NOMO-1 treated with DMSO at 0.1 percent for 48 hours (cell line): ENCODE data around the gene CTNNA1.
A peak's percentile ranks its signal among the peaks of the same experiment; 100 is the strongest.
"Not testable (repeated sequence)": the region's sequence is repeated elsewhere in the genome, so short reads cannot be mapped to it uniquely, and the experiment has no call there.

Experiments used
- DNase-seq: peaks from one replicate; lab custom pipeline; 2025; ENCODE audit not compliant: unreplicated experiment; lab: John Stamatoyannopoulos, UW

Gene CTNNA1

DNA sequence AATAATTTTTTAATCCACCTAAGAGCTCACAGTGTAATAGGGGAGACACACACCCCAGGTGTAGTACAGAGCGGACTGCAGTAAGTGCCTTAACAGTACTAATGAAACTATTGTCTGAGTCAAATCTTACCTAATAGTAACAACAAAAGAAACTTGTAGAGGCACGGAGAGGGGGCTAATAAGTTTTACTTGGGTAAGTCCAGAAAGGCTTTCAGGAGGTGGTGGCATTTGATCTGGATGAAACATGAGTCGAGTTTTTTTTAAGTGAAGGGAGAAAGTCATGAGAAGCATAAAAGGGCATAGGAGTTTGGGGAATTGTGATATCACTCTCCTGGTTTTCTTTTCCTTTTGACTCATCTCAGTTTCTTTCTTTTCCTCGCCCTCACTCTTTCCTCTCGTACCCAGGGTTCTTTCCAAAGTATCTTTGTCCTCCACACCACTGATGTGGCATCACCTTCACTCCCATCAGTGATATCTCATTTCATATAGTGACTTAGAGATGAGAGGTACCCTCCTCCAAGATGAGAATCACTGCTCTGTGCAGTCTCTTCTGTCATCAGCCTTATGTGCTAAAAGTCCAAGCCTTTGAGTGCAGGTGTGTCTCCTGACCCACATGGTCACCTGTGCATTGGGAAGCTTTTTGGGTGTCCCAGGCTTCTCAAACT is 2.0 kb downstream of the CTNNA1 start:
- no peak for DNase-seq

- no peak for DNase-seq
Observed at GRCh38 chr5:138757061-138757776, 4.0 kb downstream of the CTNNA1 start.

DNA sequence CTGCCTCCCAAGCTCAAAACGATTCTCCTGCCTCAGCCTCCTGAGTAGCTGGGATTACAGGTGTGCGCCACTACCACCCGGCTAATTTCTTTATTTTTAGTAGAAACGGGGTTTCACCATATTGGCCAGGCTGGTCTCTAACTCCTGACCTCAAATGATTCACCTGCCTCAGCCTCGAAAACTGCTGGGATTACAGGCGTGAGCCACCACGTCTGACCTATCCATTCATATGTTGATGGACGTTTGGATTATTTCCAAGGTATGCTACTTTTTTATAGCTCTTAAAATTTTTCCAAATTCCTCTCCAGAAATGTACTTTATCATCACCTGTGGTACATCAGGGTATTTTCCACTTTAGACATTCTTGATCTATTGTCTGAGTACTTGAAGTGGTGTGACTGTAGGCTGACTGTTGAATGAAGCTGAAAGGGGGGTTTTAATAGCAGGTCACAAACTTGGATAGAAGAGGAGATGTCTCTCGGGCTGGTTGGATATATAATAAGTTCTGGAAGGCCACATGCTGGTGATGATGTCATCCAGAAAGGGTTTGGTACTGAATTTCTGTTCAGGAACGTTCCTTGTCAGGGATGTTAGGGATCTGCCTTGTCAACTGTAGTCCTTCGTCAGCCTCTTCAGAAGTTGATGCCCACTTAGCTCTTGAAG is 7.4 kb downstream of the CTNNA1 start:
- DNase-seq: no peak

- not testable (repeated sequence) for DNase-seq
Observed at GRCh38 chr5:138761115-138761514, 7.9 kb downstream of the CTNNA1 start.

- DNase-seq: not testable (repeated sequence)
Observed at GRCh38 chr5:138761670-138762069, 8.4 kb downstream of the CTNNA1 start.

GRCh38 chr5:138762110-138762509 is 8.9 kb downstream of the CTNNA1 start:
- no peak for DNase-seq

- DNase-seq: no peak
Observed at GRCh38 chr5:138763037-138763778, 10.0 kb downstream of the CTNNA1 start.

- DNase-seq: no peak
Observed at GRCh38 chr5:138770291-138770690, 17.1 kb downstream of the CTNNA1 start.

GRCh38 chr5:138770977-138771376 is 17.8 kb downstream of the CTNNA1 start:
- DNase-seq: no peak

- DNase-seq: no peak
Observed at GRCh38 chr5:138772986-138773594, 19.9 kb downstream of the CTNNA1 start.

DNA sequence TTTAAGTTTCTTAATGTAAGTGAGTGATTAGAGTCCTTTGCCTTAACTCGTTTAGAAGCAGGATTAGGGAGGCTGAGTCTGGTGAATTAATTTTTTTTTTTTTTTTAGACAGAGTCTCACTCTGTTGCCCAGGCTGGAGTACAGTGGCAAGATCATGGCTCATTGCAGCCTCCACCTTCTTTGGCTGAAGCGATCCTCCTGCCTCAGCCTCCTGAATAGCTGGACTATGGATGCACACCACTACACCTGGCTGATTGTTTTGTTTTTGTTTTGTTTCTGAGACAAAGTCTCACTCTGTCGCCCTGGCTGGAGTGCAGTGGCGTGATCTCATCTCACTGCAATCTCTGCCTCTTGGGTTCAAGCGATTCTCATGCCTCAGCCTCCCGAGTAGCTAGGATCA is 20.4 kb downstream of the CTNNA1 start:
- not testable (repeated sequence) for DNase-seq

GRCh38 chr5:138775034-138775433 is 21.8 kb downstream of the CTNNA1 start:
- DNase-seq: no peak

- DNase-seq: no peak
Observed at GRCh38 chr5:138778234-138778633, 25.0 kb downstream of the CTNNA1 start.

DNA sequence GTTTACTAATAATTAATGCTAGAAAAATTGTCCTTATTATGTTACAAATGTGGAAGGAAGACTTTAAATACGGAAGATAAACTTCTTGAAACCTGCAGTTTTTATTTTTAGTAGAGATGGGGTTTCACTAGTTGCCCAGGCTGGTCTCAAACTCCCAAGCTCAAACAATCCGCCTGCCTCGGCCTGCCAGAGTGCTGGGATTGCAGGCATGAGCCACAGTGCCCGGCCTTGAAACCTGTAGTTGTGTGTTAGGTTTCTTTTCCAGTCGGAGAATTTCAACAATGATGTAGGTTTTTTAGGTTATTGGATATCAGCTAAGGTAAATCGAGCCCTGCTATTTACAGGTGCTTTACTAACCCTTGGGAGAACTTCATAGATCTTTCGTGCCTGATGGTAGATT is 30.8 kb downstream of the CTNNA1 start:
- DNase-seq: no peak

DNA sequence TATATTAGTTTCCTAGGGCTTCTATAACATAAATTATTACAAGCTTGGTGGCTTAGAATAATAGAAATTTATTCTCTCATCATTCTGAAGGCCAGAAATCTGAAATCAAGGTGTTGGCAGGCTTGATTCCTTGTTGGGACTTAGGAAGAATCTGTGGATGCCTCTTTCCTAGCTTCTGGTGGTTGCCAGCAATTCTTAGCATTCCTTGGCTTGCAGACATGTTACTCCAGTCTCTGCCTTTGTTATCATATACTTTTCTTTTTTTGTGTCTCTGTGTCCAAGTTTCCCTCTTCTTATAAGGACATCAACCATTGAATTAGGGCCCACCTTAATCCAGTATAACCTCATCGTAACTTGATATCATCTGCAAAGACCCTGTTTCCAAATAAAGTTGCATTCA is 31.4 kb downstream of the CTNNA1 start:
- DNase-seq: no peak

DNA sequence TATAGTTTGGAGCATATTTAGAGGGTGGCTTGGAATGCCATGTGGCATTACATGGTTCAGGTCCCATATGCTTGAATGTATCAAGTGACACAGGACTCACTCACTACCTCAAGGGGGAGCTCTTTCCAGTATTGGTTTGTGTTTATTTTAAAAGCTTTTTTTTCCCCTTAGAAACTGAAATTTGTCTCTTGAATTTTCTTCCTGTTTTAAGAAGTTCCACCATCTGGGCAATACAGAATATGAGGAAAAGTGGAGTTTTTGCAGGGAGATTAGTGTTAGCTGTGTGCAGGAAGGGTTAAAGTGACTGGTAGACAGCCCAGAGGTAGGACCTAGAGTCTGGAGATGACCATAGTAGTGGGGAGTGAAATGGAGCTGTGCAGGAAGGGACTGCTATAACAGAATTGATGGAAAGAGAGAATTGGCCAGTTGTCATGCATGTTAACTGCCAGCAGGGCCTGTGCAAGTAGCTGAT is 36.6 kb downstream of the CTNNA1 start:
- peak; percentile 30 for DNase-seq

DNA sequence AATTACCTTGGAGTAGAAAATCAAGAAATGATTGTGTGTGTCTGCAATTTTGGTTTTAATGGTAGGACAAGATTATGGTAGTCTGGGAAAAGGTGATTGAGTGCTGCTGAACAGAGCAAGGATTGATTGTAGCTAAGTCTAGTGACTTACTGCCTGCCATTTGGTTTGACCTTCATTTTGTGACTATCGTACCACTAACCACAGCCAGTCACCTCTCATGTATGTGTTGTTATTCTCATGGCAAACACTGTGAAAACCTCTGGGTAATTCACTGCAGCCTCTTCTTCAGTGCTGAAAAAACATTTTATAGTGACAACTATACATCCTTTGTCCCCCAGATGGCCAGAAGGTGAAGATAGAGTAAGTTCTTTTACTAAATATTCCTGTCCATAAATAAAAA is 37.5 kb downstream of the CTNNA1 start:
- no peak for DNase-seq

DNA sequence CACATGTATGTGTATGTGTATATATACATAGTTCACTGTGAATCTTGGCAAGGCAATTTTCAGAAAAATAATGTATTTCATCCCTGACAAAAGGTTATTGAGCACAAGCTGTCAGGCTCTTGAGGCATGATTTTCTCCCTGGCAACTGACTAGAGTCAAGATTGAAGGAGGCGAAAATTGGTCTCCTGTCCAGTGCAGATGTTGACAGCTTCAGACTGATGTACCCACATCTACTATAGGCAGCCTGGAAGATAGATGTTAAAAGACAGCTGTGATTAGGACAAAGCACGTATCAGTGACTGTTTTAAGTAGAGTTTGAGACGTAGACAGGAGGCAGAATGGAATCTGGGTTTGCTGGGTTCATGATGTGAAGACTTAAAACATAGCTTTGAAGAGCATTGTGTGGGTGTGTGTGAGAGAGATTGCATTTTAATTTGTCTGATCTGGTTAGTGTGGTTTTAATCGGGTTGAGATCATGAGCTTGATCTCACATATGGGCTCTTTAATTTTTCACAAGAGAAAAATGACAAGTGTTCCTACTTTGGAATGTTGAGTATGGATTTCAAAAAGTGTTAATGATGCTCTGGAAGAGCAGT is 39.1 kb downstream of the CTNNA1 start:
- DNase-seq: no peak

- DNase-seq: no peak
Observed at GRCh38 chr5:138793575-138793974, 40.4 kb downstream of the CTNNA1 start.

DNA sequence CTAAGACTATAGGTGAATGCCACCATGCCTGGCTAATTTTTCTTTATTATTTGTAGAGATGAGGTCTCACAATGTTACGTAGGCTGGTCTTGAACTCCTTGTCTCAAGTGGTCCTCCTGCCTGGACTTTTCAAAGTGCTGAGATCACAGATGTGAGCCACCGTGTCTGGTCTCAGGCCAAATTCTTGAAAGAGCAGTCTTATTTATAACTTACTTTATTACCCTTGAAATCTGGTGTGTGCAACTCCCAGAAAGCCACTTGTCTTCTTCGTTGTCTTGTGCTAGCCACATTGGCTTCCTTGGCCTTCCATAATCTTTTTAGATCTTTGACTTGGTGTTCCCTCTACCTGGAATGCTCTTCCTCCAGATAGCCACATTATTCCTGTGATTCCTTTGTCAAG is 50.1 kb downstream of the CTNNA1 start:
- no peak for DNase-seq

GRCh38 chr5:138803935-138804334 is 50.7 kb downstream of the CTNNA1 start:
- DNase-seq: no peak
